Transverse colon (tissue), 4 donors: ENCODE results near the gene GADD45B. TPM values are rescaled to one million over a fixed set of nuclear protein-coding genes. Genes with fewer than 3 reads are reported as not detected.
"Not testable (repeated sequence)": the region's sequence is repeated elsewhere in the genome, so short reads cannot be mapped to it uniquely, and the experiment has no call there.

Experiments
- DNase-seq: peaks from one replicate; pipeline ENCODE4 v3.0.0-alpha.2; 2019
- H3K27ac ChIP-seq, 4 donors: fragments of 200-600 bp; sonication (generic); 2 replicates each; pipeline ENCODE4 v1.5.1; 2016 to 2018; ENCODE audit warnings: inconsistent platforms in 4 of 4
- H3K27me3 ChIP-seq: fragments of 200-600 bp; sonication (generic); 2 replicates; pipeline ENCODE4 v1.5.1; 2017; ENCODE audit warnings: inconsistent platforms
- H3K36me3 ChIP-seq, 4 donors: fragments of 200-600 bp; sonication (generic); 2 replicates each; pipeline ENCODE4 v1.5.1; 2017 to 2019; ENCODE audit warnings: inconsistent platforms in 4 of 4
- H3K4me1 ChIP-seq, 4 donors: fragments of 200-600 bp; sonication (generic); 2 replicates each; pipeline ENCODE4 v1.5.1; 2017 to 2020; ENCODE audit warnings: inconsistent platforms in 4 of 4
- H3K4me3 ChIP-seq, 4 donors: fragments of 200-600 bp; sonication (generic); 1 replicate in 1 of 4; 2 replicates in 3 of 4; pipeline versions ENCODE4 v1.5.1 to v1.6.1; 2017 to 2019; ENCODE audit warnings: inconsistent platforms in 4 of 4
- H3K9me3 ChIP-seq, 2 donors: fragments of 200-600 bp; sonication (generic); 2 replicates each; pipeline ENCODE4 v1.5.1; 2017 to 2019; ENCODE audit warnings: inconsistent platforms in 2 of 2
- EP300 ChIP-seq: sonication (generic); formaldehyde crosslinking; IDR thresholded peaks from one replicate; pipeline ENCODE4 v1.6.1; 2017; ENCODE audit warnings: antibody characterized with exemption, low read depth
- POLR2A ChIP-seq: fragments of 450-650 bp; IDR thresholded peaks from one replicate; pipeline ENCODE4 v1.6.1; 2016; ENCODE audit warnings: antibody characterized with exemption, mild to moderate bottlenecking, moderate library complexity
- POLR2AphosphoS5 ChIP-seq, 3 donors: sonication (generic); formaldehyde crosslinking; IDR thresholded peaks; one replicate each; pipeline ENCODE4 v1.6.1; 2016; ENCODE audit warnings: antibody characterized with exemption in 3 of 3
- WGBS, 2 donors: methylation state at CpG; one replicate each; pipeline ENCODE4 v1.1.5; 2018; ENCODE audit warnings: low coverage in 1 of 2; 5-methylcytosine and 5-hydroxymethylcytosine counted together
- in situ Hi-C, 4 donors: fragments of 200-750 bp; cut with MboI; loops; one replicate each; pipeline versions ENCODE4 v1.15.0 to v1.15.1; 2017; ENCODE audit warnings: low sequenced_read_pairs in 3 of 4, low pct_ligation_motif_present in 1 of 4, low pct_unique_long_range_greater_than_20kb in 1 of 4
- intact Hi-C: fragments of 100-400 bp; cut with DNase I; formaldehyde crosslinking; loops from one replicate; pipeline ENCODE4 v1.15.1; 2023; ENCODE audit warnings: low total_unique reads
- total RNA-seq, 4 donors: library from RNA; depleted of rRNA; stranded (reverse); fragments of >200 nt; gene quantifications; one replicate each; pipeline ENCODE4 v1.1.0, GENCODE V29; 2016
- TF ChIP-seq, protein P1 (sequence below), 5 experiments: fragments of 200-600 bp in 3 of 5; fragments of 450-650 bp in 2 of 5; sonication (generic) in 3 of 5; IDR thresholded peaks; 1 replicate in 2 of 5; 2 replicates in 3 of 5; pipeline ENCODE4 v1.5.1; 2016 to 2017; ENCODE audit warnings: antibody characterized with exemption in 5 of 5, inconsistent platforms in 3 of 5, mild to moderate bottlenecking in 2 of 5, moderate library complexity in 1 of 5

GADD45B gene
- total RNA-seq, 4 donors from 2014 or later: 59.0 to 280 (median 167) TPM

DNA sequence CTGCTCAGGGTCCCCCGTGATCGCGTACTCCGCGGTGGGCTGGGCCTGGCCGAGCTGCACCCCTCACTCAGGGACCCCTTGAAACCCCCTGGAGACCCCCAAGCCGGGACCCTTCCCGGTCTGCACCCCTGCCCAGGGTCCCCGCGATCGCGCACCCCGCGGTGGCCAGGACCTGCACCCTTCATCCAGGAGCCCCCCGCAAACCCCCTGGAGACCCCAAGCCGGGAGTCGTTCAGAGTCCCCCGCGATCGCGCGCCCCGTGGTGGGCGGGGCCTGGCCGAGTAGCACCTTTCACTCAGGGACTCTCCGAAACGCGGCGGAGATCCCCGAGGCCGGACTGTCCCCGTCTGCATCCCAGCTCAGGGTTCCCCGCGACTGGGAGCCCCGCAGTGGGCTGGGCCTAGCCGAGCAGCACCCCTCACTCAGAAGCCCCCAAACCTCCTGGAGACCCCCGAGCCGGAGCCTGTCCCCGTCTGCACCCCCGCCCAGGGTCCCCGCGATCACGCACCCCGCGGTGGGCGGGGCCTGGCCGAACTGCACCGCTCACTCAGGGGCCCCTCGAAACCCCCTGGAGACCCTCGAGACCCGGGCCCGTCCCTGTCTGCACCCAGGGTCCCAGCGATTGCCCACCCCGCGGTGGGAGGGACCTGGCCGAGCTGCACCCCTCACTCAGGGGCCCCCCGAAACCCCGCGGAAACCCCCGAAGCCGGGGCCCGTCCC, 19.9 kb upstream of the GADD45B start:
- 1% methylated on average over 21 of the region's 62 CpGs; no CpG with 5 or more reads in 1 of the 2 donors for WGBS, 2 donors
- intact Hi-C loops (no loop called here), in situ Hi-C loops (no loop called here)
- Histone ChIP-seq H3K27me3 (no peaks in the 10 kb centered on the region), H3K27ac (peak overlapping the region; percentile 49 to 87 (median 84)), H3K9me3 (no peaks in the 10 kb centered on the region), H3K4me1 (peaks cover 8 to 20% (median 16%) of the 10 kb centered on the region in 4 donors), H3K36me3 (no peaks in the 10 kb centered on the region), H3K4me3 (peak overlapping the region; percentile 81 to 100 (median 96))
- peak; percentile 61 for DNase-seq
- no peak for TF ChIP-seq EP300
- TF ChIP-seq, protein P1, sequence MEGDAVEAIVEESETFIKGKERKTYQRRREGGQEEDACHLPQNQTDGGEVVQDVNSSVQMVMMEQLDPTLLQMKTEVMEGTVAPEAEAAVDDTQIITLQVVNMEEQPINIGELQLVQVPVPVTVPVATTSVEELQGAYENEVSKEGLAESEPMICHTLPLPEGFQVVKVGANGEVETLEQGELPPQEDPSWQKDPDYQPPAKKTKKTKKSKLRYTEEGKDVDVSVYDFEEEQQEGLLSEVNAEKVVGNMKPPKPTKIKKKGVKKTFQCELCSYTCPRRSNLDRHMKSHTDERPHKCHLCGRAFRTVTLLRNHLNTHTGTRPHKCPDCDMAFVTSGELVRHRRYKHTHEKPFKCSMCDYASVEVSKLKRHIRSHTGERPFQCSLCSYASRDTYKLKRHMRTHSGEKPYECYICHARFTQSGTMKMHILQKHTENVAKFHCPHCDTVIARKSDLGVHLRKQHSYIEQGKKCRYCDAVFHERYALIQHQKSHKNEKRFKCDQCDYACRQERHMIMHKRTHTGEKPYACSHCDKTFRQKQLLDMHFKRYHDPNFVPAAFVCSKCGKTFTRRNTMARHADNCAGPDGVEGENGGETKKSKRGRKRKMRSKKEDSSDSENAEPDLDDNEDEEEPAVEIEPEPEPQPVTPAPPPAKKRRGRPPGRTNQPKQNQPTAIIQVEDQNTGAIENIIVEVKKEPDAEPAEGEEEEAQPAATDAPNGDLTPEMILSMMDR (IDR thresholded peaks at IDR 0.05): no peak

DNA sequence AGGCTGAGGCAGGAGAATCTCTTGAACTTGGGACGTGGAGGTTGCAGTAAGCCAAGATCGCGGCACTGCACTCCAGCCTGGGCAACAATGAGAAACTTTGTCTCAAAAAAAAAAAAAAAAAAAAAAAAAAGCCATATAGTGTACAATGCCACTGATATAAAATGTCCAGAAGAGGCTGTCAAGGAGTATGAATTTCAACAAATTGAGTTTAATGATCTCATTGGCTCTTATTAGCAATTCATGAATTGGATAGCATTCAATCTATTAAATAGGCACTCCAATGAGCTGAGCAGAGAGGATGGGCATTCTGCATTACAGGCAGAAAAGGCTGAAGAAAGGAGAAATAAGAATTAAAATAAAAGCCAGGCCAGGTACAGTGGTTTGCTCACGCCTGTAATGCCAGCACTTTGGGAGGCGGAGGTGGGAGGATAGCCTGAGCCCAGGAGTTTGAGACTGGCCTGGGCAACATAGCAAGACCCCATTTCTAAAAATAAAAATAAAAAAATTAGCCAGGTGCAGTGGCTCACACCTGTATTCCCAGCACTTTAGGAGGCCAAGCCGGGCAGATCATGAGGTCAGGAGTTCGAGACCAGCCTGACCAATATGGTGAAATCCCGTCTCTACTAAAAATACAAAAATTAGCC, 18.4 kb upstream of the GADD45B start:
- no peak for DNase-seq
- H3K4me1 ChIP-seq: peaks cover 11 to 32% (median 29%) of the 10 kb centered on the region in 4 donors
- intact Hi-C loops: no loop called here
- peak overlapping the region in 3 of 4 donors; percentile 26 to 99 (median 50) for H3K4me3 ChIP-seq
- H3K27ac ChIP-seq: peak overlapping the region; percentile 84 to 92 (median 88)
- WGBS, 2 donors: 68 to 75% methylated on average over 5 to 8 of the region's 8 CpGs
- no peaks in the 10 kb centered on the region for H3K27me3 ChIP-seq
- no peak for TF ChIP-seq POLR2A
- TF ChIP-seq, protein P1 (IDR thresholded peaks at IDR 0.05): no peak
- TF ChIP-seq EP300: no peak
- TF ChIP-seq POLR2AphosphoS5 (IDR thresholded peaks at IDR 0.05): no peak
- H3K36me3 ChIP-seq: no peaks in the 10 kb centered on the region
- in situ Hi-C loops: no loop called here
- no peaks in the 10 kb centered on the region for H3K9me3 ChIP-seq

DNA sequence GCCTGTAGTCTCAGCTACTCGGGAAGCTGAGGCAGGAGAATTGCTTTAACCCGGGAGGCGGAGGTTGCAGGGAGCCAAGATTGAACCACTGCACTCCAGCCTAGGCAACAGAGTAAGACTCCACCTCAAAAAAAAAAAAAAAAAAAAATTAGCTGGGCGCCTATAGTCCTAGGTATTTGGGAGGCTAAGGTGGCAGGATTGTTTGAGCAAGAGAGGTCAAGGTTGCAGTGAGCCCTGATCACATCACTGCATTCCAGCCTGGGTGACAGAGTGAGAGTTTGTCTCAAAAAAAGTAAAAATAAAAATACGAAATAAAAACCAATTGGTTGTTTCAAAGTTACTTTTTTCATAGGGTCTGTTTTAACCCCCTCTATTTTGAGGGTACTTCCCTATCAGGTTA, 17.9 kb upstream of the GADD45B start:
- no peak for DNase-seq
- in situ Hi-C loops: no loop called here

DNA sequence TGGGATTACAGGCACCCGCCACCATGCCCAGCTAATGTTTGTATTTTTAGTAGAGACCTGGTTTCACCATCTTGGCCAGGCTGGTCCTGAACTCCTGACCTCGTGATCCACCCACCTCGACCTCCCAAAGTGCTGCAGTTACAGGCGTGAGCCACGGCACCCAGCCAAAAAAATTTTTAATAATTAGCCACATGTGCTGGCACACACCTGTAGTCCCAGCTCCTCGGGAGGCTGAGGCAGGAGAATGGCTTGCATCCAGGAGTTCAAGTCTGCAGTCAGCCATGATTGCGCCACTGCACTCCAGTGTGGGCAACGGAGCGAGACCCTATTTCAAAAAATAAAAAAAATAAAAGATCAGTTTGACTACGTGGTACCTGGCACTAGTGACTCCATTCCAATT, 17.2 kb upstream of the GADD45B start:
- intact Hi-C loops: not testable (repeated sequence)
- 73 to 83% methylated on average over 5 to 10 of the region's 10 CpGs for WGBS, 2 donors

More for the DNA sequence above, 17.9 kb upstream of the GADD45B start:
- 88 to 96% methylated on average over 5 of the region's 5 CpGs for WGBS, 2 donors
- H3K27ac ChIP-seq: no peak overlapping the region
- H3K36me3 ChIP-seq: no peaks in the 10 kb centered on the region
- H3K27me3 ChIP-seq: no peaks in the 10 kb centered on the region
- intact Hi-C loops: no loop called here
- peaks cover 11 to 36% (median 31%) of the 10 kb centered on the region in 4 donors for H3K4me1 ChIP-seq
- TF ChIP-seq, protein P1 (IDR thresholded peaks at IDR 0.05): no peak
- TF ChIP-seq POLR2AphosphoS5 (IDR thresholded peaks at IDR 0.05) (no peak), POLR2A (no peak), EP300 (no peak)
- H3K9me3 ChIP-seq: no peaks in the 10 kb centered on the region
- H3K4me3 ChIP-seq: no peak overlapping the region

More for the DNA sequence above, 17.2 kb upstream of the GADD45B start:
- H3K4me3 ChIP-seq, H3K9me3 ChIP-seq, H3K27ac ChIP-seq, in situ Hi-C loops, DNase-seq, H3K27me3 ChIP-seq, H3K36me3 ChIP-seq: not testable (repeated sequence)
- H3K4me1 ChIP-seq: peaks cover 11 to 36% (median 31%) of the 10 kb centered on the region in 4 donors
